Activated T-cell treated with anti-CD3 and anti-CD28 coated beads, Interleukin-2, amount 50 U/mL, for 1 hour (primary cell): ENCODE results near the gene PDE4DIP.
"Not testable (repeated sequence)": the region's sequence is repeated elsewhere in the genome, so short reads cannot be mapped to it uniquely, and the experiment has no call there.

Experiments used
- DNase-seq: peaks from one replicate; pipeline ENCODE4 v3.0.0-alpha.2; 2020

PDE4DIP gene

DNA sequence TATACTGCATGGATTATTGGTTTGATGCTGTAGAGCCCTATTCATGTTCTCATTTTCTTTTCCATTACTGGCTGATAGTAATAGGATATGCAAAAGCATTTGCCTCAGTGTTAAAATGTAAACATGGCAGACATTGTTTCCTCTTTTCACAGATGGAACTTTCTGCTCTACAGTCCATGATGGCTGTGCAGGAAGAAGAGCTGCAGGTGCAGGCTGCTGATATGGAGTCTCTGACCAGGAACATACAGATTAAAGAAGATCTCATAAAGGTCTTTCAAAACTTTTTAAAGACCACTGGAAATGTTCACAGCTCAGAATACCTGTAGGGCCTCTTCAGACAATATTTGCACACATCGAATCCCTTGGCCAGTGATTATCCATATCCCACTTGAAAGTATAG lies 133.6 kb downstream of the PDE4DIP start:
- DNase-seq: not testable (repeated sequence)

DNA sequence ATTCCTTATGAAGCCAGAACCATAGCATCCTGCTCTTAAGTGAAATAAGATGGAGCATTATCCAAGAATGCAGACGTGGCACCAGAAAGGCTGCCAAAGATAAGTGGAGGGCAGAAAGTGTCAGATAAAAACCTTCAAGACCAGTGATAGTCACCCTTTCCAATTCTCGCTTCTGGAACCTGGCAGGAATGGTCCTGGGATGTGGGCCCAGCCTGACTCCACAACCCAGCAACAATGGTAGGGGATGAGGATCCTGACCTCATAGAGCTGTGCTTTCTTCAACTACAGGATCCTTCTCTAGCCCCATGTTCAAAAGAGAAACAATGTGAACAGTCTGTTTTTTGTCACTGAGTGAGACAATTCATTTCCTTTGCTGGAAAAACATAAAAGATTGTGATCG lies 145.2 kb downstream of the PDE4DIP start:
- not testable (repeated sequence) for DNase-seq

DNA sequence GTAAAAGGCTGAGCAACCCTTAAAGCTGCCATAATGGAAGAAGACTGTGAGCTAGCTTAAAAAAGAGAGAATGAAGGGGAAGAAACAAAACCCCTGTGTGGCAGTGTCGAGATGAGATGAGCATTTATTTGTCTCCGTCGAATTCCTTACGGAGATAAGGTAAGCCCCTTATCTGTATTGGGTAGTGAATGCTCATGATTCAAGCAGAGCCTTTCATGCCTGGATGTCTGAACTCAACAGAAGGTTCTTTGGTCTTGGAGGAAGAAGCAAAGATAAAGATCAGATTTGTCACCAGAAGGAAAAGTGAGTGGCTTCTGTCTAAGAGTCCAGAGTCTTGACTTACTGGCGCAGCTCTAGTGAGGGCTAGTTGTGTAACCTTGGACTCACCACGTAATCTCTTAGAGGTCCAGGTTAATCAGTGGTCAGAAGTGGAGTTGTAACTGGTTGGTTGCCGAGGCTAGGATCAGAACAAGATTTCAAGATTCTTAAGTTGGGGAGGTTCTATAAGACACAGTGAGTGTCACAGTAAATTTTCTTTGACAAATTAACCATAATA lies 146.1 kb downstream of the PDE4DIP start:
- not testable (repeated sequence) for DNase-seq

DNA sequence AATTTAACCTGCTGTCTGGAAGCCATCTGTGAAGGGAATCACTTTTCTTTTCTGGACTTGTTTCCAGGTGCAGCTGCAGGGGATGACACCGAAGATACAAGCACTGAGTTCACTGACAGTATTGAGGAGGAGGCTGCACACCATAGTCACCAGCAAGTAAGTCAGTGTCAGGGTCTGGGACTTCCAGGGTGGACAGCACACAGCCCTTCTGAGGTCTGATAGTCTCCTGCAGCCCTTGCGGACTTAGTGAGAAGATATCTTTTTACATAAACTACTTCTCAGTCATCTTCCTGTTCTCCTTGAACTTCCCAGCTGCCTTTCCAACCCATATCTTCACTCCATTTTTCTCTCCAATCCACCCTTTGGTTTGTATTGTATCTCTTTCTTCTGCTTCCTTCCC lies 147.6 kb downstream of the PDE4DIP start:
- not testable (repeated sequence) for DNase-seq

DNA sequence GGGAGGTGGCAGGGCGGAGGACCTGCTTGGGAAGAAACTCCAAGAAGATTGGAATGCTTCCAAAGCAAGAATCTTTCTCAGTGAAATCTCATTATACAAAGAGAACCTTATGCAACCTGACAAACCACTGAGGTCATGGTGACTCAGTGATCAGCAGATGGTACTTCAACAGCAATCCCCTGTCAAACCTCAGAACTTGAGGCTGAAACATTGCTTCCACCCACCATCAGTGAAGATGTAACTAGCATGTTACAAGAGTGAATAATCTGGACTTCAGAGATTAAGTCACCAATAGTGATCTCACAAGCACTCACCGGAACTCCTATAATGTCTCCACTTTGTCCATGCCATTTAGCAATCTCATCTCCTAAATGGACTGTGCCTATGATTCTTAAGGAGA lies 148.1 kb downstream of the PDE4DIP start:
- DNase-seq: not testable (repeated sequence)

DNA sequence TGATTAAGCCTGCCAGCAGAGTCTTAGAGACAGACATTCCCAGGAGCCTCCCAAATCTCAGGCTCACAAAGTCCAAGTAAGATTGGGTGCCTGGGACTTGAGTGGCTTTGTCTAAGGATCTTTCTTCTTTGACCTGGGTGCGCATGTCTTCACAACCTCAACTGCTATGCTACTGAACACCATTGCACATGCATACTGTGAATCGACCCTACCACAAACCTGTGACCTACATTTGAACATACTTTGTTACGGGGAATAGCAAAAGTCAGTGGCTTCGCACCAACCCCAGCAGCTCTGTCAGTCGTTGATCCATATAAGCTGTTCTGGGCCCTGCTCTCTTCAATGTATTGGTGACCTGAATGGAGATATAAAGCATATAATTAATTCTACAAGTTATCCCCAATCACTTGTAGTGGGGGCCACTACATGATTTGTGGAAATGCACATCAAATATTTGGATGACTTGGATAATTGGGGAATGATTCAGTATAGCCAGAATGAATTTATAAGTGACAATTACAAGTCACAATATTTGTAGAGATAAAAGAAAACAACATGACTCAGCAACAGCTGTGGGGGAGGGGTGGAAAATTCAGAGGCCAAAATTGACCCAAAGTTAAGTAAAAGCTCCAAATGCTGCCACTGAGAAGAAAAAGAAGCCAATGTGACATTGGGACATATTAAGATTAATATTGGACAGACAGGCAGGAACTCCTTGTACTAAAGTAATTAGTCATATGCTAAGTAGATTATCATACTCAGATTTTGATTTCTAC lies 152.4 kb downstream of the PDE4DIP start:
- not testable (repeated sequence) for DNase-seq

DNA sequence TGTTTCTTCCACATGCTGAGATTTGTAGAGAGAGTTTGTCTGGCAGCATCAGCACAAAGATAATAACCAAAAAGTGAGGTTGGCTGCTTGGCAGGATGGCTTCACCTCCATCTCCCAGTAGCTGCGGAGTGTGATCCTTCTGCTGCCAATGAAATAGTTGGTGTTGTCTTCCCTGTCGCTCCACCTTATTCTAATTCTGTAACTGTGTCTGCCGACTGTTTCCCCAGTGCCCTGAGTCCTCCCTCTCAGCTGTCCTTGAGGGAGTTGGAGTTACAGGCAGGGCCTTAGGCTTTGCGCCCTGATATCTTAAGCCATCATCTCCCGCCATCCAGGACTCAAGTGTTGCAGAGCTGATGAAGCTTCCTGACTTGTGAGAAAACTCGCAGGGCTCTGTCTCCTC lies 153.2 kb downstream of the PDE4DIP start:
- DNase-seq: not testable (repeated sequence)

DNA sequence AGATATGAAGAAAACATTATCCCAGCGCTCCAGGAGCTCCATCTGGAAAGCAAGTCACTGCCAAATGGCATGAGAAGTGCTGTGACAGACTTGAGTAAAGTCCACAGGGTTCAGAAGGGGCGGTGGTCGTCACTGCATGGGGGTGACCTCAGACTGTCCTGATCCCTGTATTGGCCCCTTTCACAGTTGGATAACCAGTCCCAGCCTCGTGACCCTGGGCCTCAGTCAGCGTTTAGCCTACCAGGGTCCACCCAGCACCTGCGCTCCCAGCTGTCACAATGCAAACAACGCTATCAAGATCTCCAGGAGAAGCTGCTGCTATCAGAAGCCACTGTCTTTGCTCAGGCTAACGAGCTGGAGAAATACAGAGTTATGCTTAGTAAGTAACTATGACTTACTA lies 158.4 kb downstream of the PDE4DIP start:
- DNase-seq: not testable (repeated sequence)

DNA sequence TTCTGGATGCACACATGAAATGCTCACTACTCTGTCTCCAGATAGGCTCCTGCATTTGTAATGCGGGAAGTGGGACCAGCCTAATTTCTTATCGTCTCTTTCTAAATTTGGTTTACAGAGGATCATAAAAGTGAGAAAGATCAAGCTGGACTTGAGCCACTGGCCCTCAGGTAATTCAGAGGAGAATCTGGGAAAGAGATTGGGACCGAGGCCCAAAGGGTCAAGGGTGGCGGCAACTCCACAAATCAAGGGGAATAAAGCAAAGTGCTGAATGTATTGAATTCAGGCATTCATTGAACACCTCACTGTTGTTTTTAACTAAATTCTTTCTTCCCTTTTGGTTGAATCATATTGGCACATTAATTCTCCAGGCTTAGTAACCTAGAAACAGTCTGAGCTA lies 164.1 kb downstream of the PDE4DIP start:
- DNase-seq: not testable (repeated sequence)

DNA sequence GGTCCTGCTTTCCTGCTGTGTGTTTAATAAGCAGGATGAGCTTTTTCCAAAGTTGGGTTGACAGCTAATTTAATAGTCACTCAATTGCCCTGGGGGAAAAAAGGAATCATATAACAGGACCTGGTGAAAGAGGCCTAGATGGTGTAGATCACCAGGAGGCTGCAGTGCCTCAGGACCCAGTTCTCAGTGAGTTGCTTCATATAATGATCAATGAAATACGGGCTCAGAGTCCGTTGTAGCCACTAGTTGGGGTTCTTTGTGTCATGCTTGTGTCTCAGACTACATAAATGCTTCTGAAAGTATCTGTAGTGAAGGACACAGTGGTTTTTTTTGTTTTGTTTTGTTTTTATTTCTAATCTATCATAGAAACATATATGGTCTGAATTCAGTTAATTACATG lies 164.5 kb downstream of the PDE4DIP start:
- not testable (repeated sequence) for DNase-seq

DNA sequence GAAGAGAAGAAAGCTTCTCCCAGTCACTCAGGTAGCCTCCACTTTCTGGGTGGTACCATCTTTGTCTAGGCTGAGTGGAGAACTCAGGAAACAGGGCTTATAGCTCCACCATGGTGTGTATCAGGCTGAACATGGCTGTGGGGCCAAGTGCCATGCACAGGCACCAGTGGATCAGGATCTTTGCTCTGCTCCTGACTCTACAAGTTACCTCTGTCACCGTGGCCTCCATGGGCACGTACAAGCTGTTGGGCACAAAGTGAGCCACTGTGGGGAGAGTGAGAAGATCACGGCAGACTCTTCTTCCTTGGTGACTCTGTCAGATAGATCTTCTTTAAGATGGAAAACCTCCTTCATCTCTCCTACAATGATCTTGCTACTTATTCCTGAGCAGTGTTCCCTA lies 165.5 kb downstream of the PDE4DIP start:
- not testable (repeated sequence) for DNase-seq

DNA sequence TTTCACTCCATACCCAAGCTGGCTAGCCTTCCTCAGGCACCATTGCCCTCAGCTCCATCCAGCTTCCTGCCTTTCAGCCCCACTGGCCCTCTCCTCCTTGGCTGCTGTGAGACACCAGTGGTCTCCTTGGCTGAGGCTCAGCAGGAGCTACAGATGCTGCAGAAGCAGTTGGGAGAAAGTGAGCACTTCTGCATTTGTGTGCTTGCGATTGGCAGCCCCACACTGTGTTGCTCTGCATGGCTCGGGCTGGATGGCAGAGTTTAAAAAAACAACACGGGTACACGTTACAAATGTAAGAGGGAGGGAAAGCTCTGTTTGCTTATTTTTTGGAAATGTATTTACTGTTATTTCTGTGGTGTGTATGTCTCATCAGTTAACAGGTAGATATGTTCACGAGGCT lies 168.4 kb downstream of the PDE4DIP start:
- not testable (repeated sequence) for DNase-seq

DNA sequence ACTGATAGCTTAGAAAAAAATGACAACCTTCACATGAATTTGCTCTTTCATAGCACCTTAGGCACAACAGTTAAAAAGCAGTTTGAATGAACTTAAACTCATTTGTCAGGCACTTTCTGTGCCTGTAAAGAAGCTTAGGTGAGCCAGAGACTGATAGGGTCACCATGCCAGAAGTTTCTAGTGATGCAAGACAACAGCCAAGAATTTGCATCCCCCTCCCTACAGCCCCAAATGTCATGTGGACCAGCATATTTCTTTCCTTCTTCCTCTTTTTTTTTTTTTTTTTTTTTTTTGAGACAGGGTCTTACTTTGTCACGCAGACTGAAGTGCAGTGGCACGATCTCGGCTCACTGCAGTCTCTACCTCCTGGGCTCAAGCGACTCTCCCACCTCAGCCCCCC lies 169.3 kb downstream of the PDE4DIP start:
- DNase-seq: not testable (repeated sequence)

DNA sequence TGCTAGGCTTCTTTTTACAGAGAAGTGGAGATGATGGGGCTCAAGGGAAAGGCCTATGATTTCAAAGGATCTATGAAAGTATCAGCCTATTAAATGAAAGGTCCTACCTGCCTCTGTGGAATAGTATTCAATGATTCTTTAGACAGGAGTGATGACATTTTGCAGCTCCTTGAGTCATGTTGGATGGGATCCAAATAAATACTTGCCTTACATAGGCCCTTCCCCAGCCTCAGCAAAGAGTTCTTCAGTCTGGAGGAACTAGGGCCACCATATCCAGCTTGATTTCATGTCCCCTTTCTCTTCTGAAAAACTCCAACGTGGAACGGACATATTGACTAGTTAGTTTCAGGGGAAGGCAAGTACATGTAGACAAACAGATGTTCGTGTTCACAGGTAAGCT lies 171.3 kb downstream of the PDE4DIP start:
- DNase-seq: not testable (repeated sequence)

DNA sequence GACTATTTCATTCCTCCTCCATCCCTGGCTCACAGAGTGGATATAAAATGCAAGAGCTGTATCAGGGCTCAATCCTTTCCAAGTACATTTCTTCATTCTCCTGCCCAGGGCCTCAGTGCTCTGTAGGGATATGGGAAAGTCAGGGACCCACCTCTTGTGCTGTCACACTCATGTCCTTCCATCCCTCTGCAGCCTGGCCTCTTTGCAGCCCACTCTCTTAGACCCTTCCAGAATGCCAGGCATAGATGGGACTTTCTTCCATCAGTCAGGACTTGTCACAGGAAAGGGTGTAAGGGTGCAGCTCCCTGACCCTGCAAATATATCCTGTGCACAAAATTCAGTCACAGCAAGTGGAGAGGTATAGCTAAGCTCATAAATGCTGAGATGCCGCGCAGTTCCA lies 172.4 kb downstream of the PDE4DIP start:
- DNase-seq: not testable (repeated sequence)

DNA sequence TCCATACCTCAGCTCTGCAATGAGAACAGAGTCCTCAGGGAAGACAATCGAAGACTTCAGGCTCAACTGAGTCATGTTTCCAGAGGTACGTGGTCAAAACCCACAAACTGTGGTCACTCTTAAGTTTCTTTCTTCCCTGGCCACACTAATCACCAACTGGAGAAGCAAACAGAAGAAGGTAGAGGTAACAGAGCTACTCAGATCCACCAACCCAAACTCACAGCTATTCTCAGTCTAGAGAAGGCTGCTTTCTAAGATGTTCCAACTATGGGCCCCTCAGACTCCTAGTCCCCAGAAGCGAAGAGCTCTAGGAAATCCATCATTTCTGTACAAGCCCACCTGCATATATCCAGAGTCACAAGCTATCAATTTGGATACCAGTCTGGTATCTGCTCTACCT lies 174.3 kb downstream of the PDE4DIP start:
- not testable (repeated sequence) for DNase-seq

DNA sequence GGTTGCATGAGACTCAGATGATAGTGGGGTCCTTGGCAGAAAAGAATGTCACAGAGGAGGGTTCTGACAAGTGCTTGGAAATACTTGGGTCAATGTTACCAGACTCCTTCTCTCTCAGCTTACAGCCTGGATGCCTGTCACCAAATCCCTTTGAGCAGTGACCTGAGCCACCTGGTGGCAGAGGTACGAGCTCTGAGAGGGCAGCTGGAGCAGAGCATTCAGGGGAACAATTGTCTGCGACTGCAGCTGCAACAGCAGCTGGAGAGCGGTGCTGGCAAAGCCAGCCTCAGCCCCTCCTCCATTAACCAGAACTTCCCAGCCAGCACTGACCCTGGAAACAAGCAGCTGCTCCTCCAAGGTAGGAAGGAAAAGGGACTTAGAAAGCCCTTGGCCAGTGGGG lies 180.1 kb downstream of the PDE4DIP start:
- not testable (repeated sequence) for DNase-seq

DNA sequence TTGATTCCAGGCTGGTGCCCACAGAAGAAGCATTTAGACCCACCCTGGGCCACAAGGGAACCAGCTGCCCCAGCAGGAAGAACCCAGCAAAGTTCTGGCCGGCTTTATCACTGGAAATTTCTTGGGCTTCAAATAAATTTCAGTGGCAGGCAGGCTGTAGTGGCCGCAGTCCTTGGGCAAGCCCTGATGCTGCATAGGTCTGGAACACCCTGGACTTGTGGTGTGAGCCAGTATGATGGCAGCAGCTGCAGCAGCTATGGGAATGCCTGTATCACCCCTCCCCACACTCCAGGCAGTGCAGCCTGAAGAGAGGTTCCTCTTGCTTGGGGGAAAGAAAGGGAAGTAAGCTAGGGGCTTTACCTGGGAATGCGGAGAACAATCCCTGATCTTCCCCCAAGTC lies 189.7 kb downstream of the PDE4DIP start:
- not testable (repeated sequence) for DNase-seq

DNA sequence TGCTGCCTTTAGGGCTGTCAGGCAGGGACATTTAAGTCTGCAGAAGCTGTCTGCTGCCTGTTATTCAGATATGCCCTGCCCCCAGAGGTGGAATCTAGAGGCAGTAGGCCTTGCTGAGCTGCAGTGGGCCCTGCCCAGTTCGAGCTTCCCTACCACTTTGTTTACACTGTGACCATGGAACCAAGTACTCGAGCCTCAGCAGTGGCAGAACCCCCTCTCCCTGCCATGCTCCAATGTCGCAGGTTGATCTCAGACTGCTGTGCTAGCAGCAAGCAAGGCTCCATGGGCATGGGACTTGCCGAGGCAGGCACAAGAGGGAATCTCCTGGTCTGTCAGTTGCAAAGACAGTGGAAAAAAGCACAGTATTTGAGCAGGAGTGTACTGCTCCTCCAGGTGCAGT lies 198.8 kb downstream of the PDE4DIP start:
- DNase-seq: not testable (repeated sequence)

DNA sequence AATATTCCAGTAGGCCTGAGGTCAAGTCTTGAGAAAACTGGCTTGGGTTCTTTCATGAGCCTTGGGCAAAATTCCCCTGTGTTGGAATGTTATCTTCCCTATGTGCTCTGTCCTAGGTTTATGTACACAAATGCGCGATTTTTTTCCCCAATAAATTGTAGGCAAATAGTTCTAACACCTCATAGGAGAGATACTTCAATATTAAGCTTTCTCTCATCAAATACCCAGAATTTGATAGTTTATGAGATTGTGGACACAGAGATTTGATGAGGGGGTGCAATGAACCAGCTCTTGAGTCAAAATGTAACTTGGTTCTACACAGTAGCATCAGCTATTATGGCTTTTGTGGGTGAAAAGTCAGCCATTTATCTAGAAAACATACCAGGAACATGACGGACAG lies 220.4 kb downstream of the PDE4DIP start:
- not testable (repeated sequence) for DNase-seq

DNA sequence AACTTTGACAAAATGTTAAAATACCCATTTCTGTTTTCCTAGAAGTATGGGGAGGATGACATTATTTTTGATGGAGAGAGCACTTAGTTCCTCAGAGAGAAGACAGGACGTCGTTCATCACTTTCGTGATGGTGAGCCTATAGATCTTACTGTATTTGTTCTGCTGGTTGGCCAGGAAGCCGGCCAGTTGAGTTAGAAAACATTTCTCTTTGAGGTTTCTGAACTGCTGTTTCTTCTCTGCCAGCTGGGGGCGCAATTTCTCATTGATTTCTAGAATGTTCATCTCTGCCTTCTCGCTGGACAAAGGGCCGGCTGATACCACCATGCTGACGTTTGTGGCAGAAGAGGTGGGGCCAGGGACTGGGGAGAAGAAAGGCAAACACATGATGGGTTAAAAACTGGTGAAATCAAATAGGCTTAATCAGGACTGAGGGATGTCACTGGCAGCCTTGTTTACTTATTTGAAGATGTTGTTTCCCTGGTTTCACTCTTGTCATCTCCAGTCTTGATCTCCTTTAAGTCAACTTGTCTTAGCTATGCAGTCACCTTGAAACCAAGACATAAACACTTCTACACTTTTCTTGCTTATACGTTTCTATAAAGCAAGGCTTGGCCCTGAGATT lies 231.4 kb downstream of the PDE4DIP start:
- DNase-seq: not testable (repeated sequence)
